Vagina (tissue), 2 donors: ENCODE results near the gene PCNT.

Source experiments
- POLR2AphosphoS5 ChIP-seq, 2 donors: sonication (generic); formaldehyde crosslinking; IDR thresholded peaks; one replicate each; pipeline ENCODE4 v1.9.0; 2017; ENCODE audit warnings: antibody characterized with exemption in 2 of 2, mild to moderate bottlenecking in 2 of 2, low read depth in 1 of 2; ENCODE audit not compliant: insufficient read depth in 1 of 2
- TF ChIP-seq, protein P1 (sequence below), 3 experiments: fragments of 450-650 bp in 2 of 3; fragments of 200-600 bp in 1 of 3; sonication (generic) in 1 of 3; IDR thresholded peaks; one replicate each; pipeline ENCODE4 v1.5.1; 2017 to 2019; ENCODE audit warnings: antibody characterized with exemption in 3 of 3, mild to moderate bottlenecking in 2 of 3, moderate library complexity in 2 of 3

DNA sequence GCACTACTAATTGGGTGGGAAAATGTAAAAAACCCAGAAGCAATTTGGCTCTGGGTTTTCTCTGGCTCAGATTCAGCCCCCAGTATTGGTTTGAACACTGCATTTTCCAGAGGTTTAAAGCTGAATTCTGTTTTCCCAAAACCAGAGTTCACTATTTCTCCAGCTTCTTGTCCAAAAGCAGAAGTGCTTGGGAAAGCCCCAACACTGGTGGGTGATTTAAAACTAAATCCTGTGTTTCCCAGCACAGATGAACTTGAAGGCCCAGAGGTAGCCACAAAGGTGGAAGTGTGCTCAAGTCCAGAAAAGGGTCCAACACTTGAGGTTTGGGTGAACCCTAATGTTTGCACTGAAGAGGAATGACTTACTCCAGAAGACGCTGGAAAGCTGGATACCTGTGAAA, 39.2 kb upstream of the PCNT start:
- TF ChIP-seq, protein P1, sequence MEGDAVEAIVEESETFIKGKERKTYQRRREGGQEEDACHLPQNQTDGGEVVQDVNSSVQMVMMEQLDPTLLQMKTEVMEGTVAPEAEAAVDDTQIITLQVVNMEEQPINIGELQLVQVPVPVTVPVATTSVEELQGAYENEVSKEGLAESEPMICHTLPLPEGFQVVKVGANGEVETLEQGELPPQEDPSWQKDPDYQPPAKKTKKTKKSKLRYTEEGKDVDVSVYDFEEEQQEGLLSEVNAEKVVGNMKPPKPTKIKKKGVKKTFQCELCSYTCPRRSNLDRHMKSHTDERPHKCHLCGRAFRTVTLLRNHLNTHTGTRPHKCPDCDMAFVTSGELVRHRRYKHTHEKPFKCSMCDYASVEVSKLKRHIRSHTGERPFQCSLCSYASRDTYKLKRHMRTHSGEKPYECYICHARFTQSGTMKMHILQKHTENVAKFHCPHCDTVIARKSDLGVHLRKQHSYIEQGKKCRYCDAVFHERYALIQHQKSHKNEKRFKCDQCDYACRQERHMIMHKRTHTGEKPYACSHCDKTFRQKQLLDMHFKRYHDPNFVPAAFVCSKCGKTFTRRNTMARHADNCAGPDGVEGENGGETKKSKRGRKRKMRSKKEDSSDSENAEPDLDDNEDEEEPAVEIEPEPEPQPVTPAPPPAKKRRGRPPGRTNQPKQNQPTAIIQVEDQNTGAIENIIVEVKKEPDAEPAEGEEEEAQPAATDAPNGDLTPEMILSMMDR (IDR thresholded peaks at IDR 0.05): no peak
- no peak for TF ChIP-seq POLR2AphosphoS5 (IDR thresholded peaks at IDR 0.05; ENCODE audit: insufficient read depth in 1 of 2, low read depth in 1 of 2)
